Measurements from ENCODE around the gene C2CD4C. TPM values are rescaled to one million over a fixed set of nuclear protein-coding genes. Genes with fewer than 3 reads are reported as not detected.
"Not testable (repeated sequence)": the region's sequence is repeated elsewhere in the genome, so short reads cannot be mapped to it uniquely, and the experiment has no call there.

The C2CD4C gene
- total RNA-seq, 1 donor from 2014 or later = 172 TPM

- no peak for DNase-seq (ENCODE audit: low spot score)
Observed at GRCh38 chr19:400976-401865, 7.7 kb downstream of the C2CD4C start.

GRCh38 chr19:399370-399769 is 9.6 kb downstream of the C2CD4C start:
- DNase-seq (ENCODE audit: low spot score) = no peak

GRCh38 chr19:398719-399118 is 10.2 kb downstream of the C2CD4C start:
- DNase-seq (ENCODE audit: low spot score) = no peak

- no peak for DNase-seq (ENCODE audit: low spot score)
Observed at GRCh38 chr19:397941-398706, 10.8 kb downstream of the C2CD4C start.

- no peak for DNase-seq (ENCODE audit: low spot score)
Observed at GRCh38 chr19:397321-397720, 11.6 kb downstream of the C2CD4C start.

GRCh38 chr19:395467-395866 is 13.5 kb downstream of the C2CD4C start:
- no peak for DNase-seq (ENCODE audit: low spot score)

- not testable (repeated sequence) for DNase-seq (ENCODE audit: low spot score)
Observed at GRCh38 chr19:394857-395256, 14.1 kb downstream of the C2CD4C start.

GRCh38 chr19:393560-393959 is 15.4 kb downstream of the C2CD4C start:
- not testable (repeated sequence) for DNase-seq (ENCODE audit: low spot score)

- DNase-seq (ENCODE audit: low spot score) = no peak
Observed at GRCh38 chr19:392375-392970, 16.5 kb downstream of the C2CD4C start.

GRCh38 chr19:391726-392374 is 17.1 kb downstream of the C2CD4C start:
- DNase-seq (ENCODE audit: low spot score) = no peak

- DNase-seq (ENCODE audit: low spot score) = no peak
Observed at GRCh38 chr19:391207-391557, 17.8 kb downstream of the C2CD4C start.

GRCh38 chr19:390386-391206 is 18.4 kb downstream of the C2CD4C start:
- no peak for DNase-seq (ENCODE audit: low spot score)

- no peak for DNase-seq (ENCODE audit: low spot score)
Observed at GRCh38 chr19:389935-390289, 19.0 kb downstream of the C2CD4C start.

- DNase-seq (ENCODE audit: low spot score) = no peak
Observed at GRCh38 chr19:389255-389934, 19.6 kb downstream of the C2CD4C start.

- DNase-seq (ENCODE audit: low spot score) = no peak
Observed at GRCh38 chr19:388691-389090, 20.3 kb downstream of the C2CD4C start.

- no peak for DNase-seq (ENCODE audit: low spot score)
Observed at GRCh38 chr19:387777-388176, 21.2 kb downstream of the C2CD4C start.

- not testable (repeated sequence) for DNase-seq (ENCODE audit: low spot score)
Observed at GRCh38 chr19:386632-387301, 22.2 kb downstream of the C2CD4C start.

GRCh38 chr19:386189-386588 is 22.8 kb downstream of the C2CD4C start:
- not testable (repeated sequence) for DNase-seq (ENCODE audit: low spot score)

GRCh38 chr19:384799-385169 is 24.2 kb downstream of the C2CD4C start:
- DNase-seq (ENCODE audit: low spot score) = no peak

Data from mucosa of gallbladder (tissue), 1 donor.